Gastroesophageal sphincter (tissue), 4 donors: Measurements from ENCODE around the gene PTPRG. TPM values are rescaled to one million over a fixed set of nuclear protein-coding genes. Genes with fewer than 3 reads are reported as not detected.

Experiments used
- ATAC-seq: fragments of 150-250 bp; one replicate; pipeline ENCODE4 v1.9.1; 2016; ENCODE audit warnings: mild to moderate bottlenecking, moderate library complexity
- H3K27ac ChIP-seq, 4 donors: fragments of 200-600 bp; sonication (generic) in 3 of 4; 1 replicate in 3 of 4; 2 replicates in 1 of 4; pipeline ENCODE4 v1.5.1; 2016 to 2019
- H3K27me3 ChIP-seq: fragments of 200-600 bp; sonication (generic); one replicate; pipeline ENCODE4 v1.5.1; 2019
- H3K36me3 ChIP-seq, 2 donors: fragments of 200-600 bp; sonication (generic); one replicate each; pipeline ENCODE4 v1.5.1; 2019; ENCODE audit warnings: control low read depth in 1 of 2
- H3K4me1 ChIP-seq, 3 donors: fragments of 200-600 bp; sonication (generic); 1 replicate in 2 of 3; 2 replicates in 1 of 3; pipeline ENCODE4 v1.5.1; 2016 to 2019; ENCODE audit warnings: control low read depth in 2 of 3
- H3K4me3 ChIP-seq, 2 donors: fragments of 200-600 bp; sonication (generic); one replicate each; pipeline ENCODE4 v1.5.1; 2019; ENCODE audit warnings: mild to moderate bottlenecking in 1 of 2, moderate library complexity in 1 of 2
- H3K9me3 ChIP-seq, 3 donors: fragments of 200-600 bp; sonication (generic); one replicate each; pipeline ENCODE4 v1.5.1; 2017 to 2019; ENCODE audit warnings: control low read depth in 2 of 3
- CTCF ChIP-seq, 4 experiments: fragments of 200-600 bp in 2 of 4; fragments of 450-650 bp in 2 of 4; sonication (generic) in 1 of 4; IDR thresholded peaks; one replicate each; pipeline ENCODE4 v1.5.1; 2017 to 2019; ENCODE audit warnings: antibody characterized with exemption in 4 of 4, mild to moderate bottlenecking in 2 of 4, moderate library complexity in 2 of 4
- EP300 ChIP-seq: sonication (generic); formaldehyde crosslinking; IDR thresholded peaks from one replicate; pipeline ENCODE4 v1.6.1; 2017; ENCODE audit warnings: antibody characterized with exemption, mild to moderate bottlenecking
- POLR2A ChIP-seq, 2 donors: fragments of 450-650 bp; IDR thresholded peaks; one replicate each; pipeline ENCODE4 v1.6.1; 2017; ENCODE audit warnings: antibody characterized with exemption in 2 of 2, mild to moderate bottlenecking in 2 of 2, moderate library complexity in 1 of 2
- POLR2AphosphoS5 ChIP-seq: sonication (generic); formaldehyde crosslinking; IDR thresholded peaks from one replicate; pipeline ENCODE4 v1.6.1; 2017; ENCODE audit warnings: antibody characterized with exemption
- WGBS, 2 donors: methylation state at CpG; one replicate each; pipeline ENCODE4 v1.1.5; 2018; ENCODE audit warnings: low coverage in 1 of 2; 5-methylcytosine and 5-hydroxymethylcytosine counted together
- total RNA-seq, 4 donors: library from RNA; depleted of rRNA; stranded (reverse); fragments of >200 nt; gene quantifications; one replicate each; pipeline ENCODE4 v1.1.0, GENCODE V29; 2016

Gene PTPRG
- total RNA-seq, 4 donors from 2014 or later, result 48.7 to 81.9 (median 52.8) TPM

GRCh38 chr3:62119139-62119538 lies 557.8 kb downstream of the PTPRG start:
- Histone ChIP-seq H3K27ac (peak overlapping the region in 1 of 4 donors; percentile 12), H3K4me1 (no peaks in the 10 kb centered on the region), H3K9me3 (no peaks in the 10 kb centered on the region), H3K36me3 (no peaks in the 10 kb centered on the region), H3K27me3 (no peaks in the 10 kb centered on the region), H3K4me3 (no peak overlapping the region)
- WGBS, 2 donors, result 85 to 87% methylated on average over 3 to 4 of the region's 4 CpGs
- ATAC-seq, result peak; percentile 73
- TF ChIP-seq EP300 (no peak), POLR2A (IDR thresholded peaks at IDR 0.05) (no peak), CTCF (IDR thresholded peaks at IDR 0.05) (no peak), POLR2AphosphoS5 (no peak)

GRCh38 chr3:62122819-62123218 lies 561.4 kb downstream of the PTPRG start:
- H3K27ac ChIP-seq, result no peak overlapping the region
- ATAC-seq, result no peak
- H3K4me3 ChIP-seq, result no peak overlapping the region
- no peaks in the 10 kb centered on the region for H3K36me3 ChIP-seq
- no peak for TF ChIP-seq POLR2AphosphoS5
- no peaks in the 10 kb centered on the region for H3K4me1 ChIP-seq
- WGBS, 2 donors, result 56 to 73% methylated on average over 4 of the region's 4 CpGs
- no peaks in the 10 kb centered on the region for H3K9me3 ChIP-seq
- no peaks in the 10 kb centered on the region for H3K27me3 ChIP-seq

GRCh38 chr3:62125380-62125779 lies 564.0 kb downstream of the PTPRG start:
- H3K9me3 ChIP-seq, result no peaks in the 10 kb centered on the region
- no peak for TF ChIP-seq CTCF (IDR thresholded peaks at IDR 0.05)
- no peak for TF ChIP-seq POLR2AphosphoS5
- no peak for TF ChIP-seq POLR2A (IDR thresholded peaks at IDR 0.05)
- TF ChIP-seq EP300, result no peak
- 78 to 88% methylated on average over 3 to 4 of the region's 4 CpGs for WGBS, 2 donors
- no peaks in the 10 kb centered on the region for H3K27me3 ChIP-seq
- no peaks in the 10 kb centered on the region for H3K36me3 ChIP-seq
- ATAC-seq, result no peak
- no peak overlapping the region for H3K4me3 ChIP-seq
- H3K4me1 ChIP-seq, result no peaks in the 10 kb centered on the region
- no peak overlapping the region for H3K27ac ChIP-seq

- no peaks in the 10 kb centered on the region for H3K9me3 ChIP-seq
- H3K27ac ChIP-seq, result no peak overlapping the region
- H3K27me3 ChIP-seq, result no peaks in the 10 kb centered on the region
- WGBS, 2 donors, result 76 to 91% methylated on average over 2 to 3 of the region's 3 CpGs
- H3K4me1 ChIP-seq, result peaks cover 0 to 10% (median 0%) of the 10 kb centered on the region in 3 donors
- TF ChIP-seq POLR2AphosphoS5, result no peak
- no peak for TF ChIP-seq POLR2A (IDR thresholded peaks at IDR 0.05)
- TF ChIP-seq CTCF (IDR thresholded peaks at IDR 0.05), result no peak
- no peak for TF ChIP-seq EP300
- no peaks in the 10 kb centered on the region for H3K36me3 ChIP-seq
- no peak for ATAC-seq
- no peak overlapping the region for H3K4me3 ChIP-seq
These were observed 565.7 kb downstream of the PTPRG start for GRCh38 chr3:62127116-62127515.

GRCh38 chr3:62128051-62128450 lies 566.7 kb downstream of the PTPRG start:
- H3K36me3 ChIP-seq, result no peaks in the 10 kb centered on the region
- no peaks in the 10 kb centered on the region for H3K9me3 ChIP-seq
- H3K27ac ChIP-seq, result no peak overlapping the region
- WGBS, 2 donors, result 62 to 87% methylated on average over 4 to 5 of the region's 5 CpGs
- no peak for TF ChIP-seq POLR2A (IDR thresholded peaks at IDR 0.05)
- no peak for TF ChIP-seq EP300
- no peak for TF ChIP-seq POLR2AphosphoS5
- TF ChIP-seq CTCF (IDR thresholded peaks at IDR 0.05), result no peak
- H3K4me3 ChIP-seq, result no peak overlapping the region
- ATAC-seq, result peak; percentile 74
- H3K27me3 ChIP-seq, result no peaks in the 10 kb centered on the region
- H3K4me1 ChIP-seq, result peaks cover 0 to 17% (median 0%) of the 10 kb centered on the region in 3 donors

GRCh38 chr3:62128681-62129080 lies 567.3 kb downstream of the PTPRG start:
- no peak overlapping the region for H3K27ac ChIP-seq
- TF ChIP-seq POLR2AphosphoS5 (no peak), CTCF (IDR thresholded peaks at IDR 0.05) (no peak)
- H3K27me3 ChIP-seq, result no peaks in the 10 kb centered on the region
- H3K9me3 ChIP-seq, result no peaks in the 10 kb centered on the region
- no peak overlapping the region for H3K4me3 ChIP-seq
- peaks cover 0 to 19% (median 0%) of the 10 kb centered on the region in 3 donors for H3K4me1 ChIP-seq
- H3K36me3 ChIP-seq, result no peaks in the 10 kb centered on the region
- no peak for ATAC-seq
